HepG2 (cell line): ENCODE data around the gene CA4. TPM values are rescaled to one million over a fixed set of nuclear protein-coding genes. Genes with fewer than 3 reads are reported as not detected.

Experiments
- MXI1 ChIP-seq: IDR thresholded peaks from 3 replicates; pipeline ENCODE4 v1.6.1; 2012; ENCODE audit warnings: low read depth, low read length, inconsistent platforms, borderline replicate concordance
- MZF1 ChIP-seq: sonication (generic); formaldehyde crosslinking; IDR thresholded peaks from 2 replicates; pipeline ENCODE4 v1.8.1; 2023; ENCODE audit warnings: mild to moderate bottlenecking, missing genetic modification reagents, borderline replicate concordance
- NCOA2 ChIP-seq: sonication (generic); formaldehyde crosslinking; IDR thresholded peaks from 2 replicates; pipeline ENCODE4 v1.8.0; 2022; ENCODE audit warnings: inconsistent platforms
- SNRNP70 ChIP-seq: fragments of 200-400 bp; formaldehyde crosslinking; IDR thresholded peaks from 2 replicates; pipeline ENCODE4 v1.6.1; 2017; ENCODE audit warnings: mild to moderate bottlenecking, low read depth, low read length, moderate library complexity
- SOX13 ChIP-seq, 3 experiments: fragments of 450-650 bp in 1 of 3; sonication (generic) in 1 of 3; formaldehyde crosslinking in 1 of 3; IDR thresholded peaks in 2 of 3; conservative IDR thresholded peaks in 1 of 3; 2 replicates each; pipeline versions ENCODE4 v1.5.0 to v1.6.1; 2016 to 2020; ENCODE audit warnings: antibody characterized with exemption in 1 of 3, mild to moderate bottlenecking in 1 of 3, missing compliant biosample characterization in 1 of 3, missing genetic modification reagents in 1 of 3, moderate library complexity in 1 of 3
- TSC22D2 ChIP-seq: sonication (generic); formaldehyde crosslinking; IDR thresholded peaks from 2 replicates; pipeline ENCODE4 v1.5.1; 2020; ENCODE audit warnings: missing genetic modification reagents, mild to moderate bottlenecking, borderline replicate concordance
- ZNF124 ChIP-seq: sonication (generic); formaldehyde crosslinking; IDR thresholded peaks from 2 replicates; pipeline ENCODE4 v1.4.0; 2020; ENCODE audit warnings: missing genetic modification reagents
- ZNF550 ChIP-seq: sonication (generic); formaldehyde crosslinking; IDR thresholded peaks from 2 replicates; pipeline ENCODE4 v1.4.0; 2020; ENCODE audit warnings: mild to moderate bottlenecking, missing genetic modification reagents, borderline replicate concordance
- ZNF816 ChIP-seq: sonication (generic); formaldehyde crosslinking; IDR thresholded peaks from 2 replicates; pipeline ENCODE4 v1.8.0; 2022; ENCODE audit warnings: missing genetic modification reagents, mild to moderate bottlenecking, borderline replicate concordance
- polyA plus RNA-seq, 8 experiments: library from polyadenylated mRNA; depleted of rRNA in 3 of 8; stranded (reverse) in 7 of 8; unstranded in 1 of 8; fragments of >200 nt; fragmentation: Illumina TruSeq in 4 of 8; extraction: Trizol in 4 of 8; gene quantifications; 2 replicates each; pipeline versions ENCODE4 v1.2.1 to v1.2.3, GENCODE V29; 2011 to 2016; ENCODE audit warnings: low read depth in 4 of 8, missing spikeins in 1 of 8, mixed read lengths in 1 of 8; ENCODE audit not compliant: insufficient read depth in 1 of 8
- total RNA-seq, 5 experiments: library from RNA; depleted of rRNA; stranded (reverse); fragments of >200 nt; fragmentation: Illumina TruSeq; extraction: Trizol; gene quantifications; 2 replicates each; pipeline ENCODE4 v1.2.3, GENCODE V29; 2016; ENCODE audit warnings: low read depth in 1 of 5
- TF ChIP-seq, protein P1 (sequence below): sonication (generic); formaldehyde crosslinking; IDR thresholded peaks from 2 replicates; pipeline ENCODE4 v1.4.0; 2020; ENCODE audit warnings: mild to moderate bottlenecking, missing genetic modification reagents, borderline replicate concordance
- TF ChIP-seq, protein P2 (sequence below): sonication (generic); formaldehyde crosslinking; IDR thresholded peaks from 2 replicates; pipeline ENCODE4 v1.4.0; 2020; ENCODE audit warnings: missing genetic modification reagents

Gene CA4
- total and polyA plus RNA-seq, 2 of the 13 experiments (the other 11 are each of a cell fraction or from before 2014, with no cell fraction given) = not detected

DNA sequence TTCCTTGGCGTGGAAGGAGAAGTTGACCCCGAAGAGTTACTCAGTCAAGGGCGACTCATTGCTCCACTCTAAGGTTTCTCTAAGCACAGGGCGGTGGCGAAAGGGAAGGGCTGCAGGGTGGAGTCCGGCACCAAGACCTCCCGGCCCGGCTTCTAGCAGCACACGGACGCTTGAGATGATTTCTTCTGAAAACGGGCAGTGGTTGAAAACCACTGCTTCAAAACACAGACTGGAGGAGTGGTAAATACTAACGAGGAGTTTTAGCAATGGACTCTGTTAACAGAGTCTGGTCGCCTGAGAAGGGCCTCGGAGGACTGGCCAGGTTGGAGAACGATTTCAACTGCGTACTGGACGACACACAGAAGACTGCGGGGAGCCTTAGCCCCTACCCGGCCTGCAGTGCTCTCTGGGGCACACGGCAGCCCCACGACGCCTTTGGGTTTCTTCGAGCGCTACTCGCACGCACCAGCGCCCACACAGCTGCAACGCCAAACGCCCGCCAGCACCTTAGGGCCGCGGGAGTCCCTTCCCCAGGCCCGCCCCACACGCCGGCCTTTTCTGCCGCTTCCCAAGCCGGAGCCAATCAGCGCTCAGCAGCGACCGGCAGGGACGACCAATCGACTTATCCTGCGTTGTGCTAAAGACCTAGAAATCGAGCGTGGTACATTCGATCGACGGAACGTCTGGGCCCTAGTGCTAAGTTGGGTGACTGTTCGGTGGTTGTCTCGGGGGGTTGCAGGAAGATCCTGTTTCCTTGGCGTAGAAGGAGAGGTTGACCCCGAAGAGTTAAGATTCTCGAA lies 14.4 kb upstream of the CA4 start (continued):
- TF ChIP-seq, protein P1, sequence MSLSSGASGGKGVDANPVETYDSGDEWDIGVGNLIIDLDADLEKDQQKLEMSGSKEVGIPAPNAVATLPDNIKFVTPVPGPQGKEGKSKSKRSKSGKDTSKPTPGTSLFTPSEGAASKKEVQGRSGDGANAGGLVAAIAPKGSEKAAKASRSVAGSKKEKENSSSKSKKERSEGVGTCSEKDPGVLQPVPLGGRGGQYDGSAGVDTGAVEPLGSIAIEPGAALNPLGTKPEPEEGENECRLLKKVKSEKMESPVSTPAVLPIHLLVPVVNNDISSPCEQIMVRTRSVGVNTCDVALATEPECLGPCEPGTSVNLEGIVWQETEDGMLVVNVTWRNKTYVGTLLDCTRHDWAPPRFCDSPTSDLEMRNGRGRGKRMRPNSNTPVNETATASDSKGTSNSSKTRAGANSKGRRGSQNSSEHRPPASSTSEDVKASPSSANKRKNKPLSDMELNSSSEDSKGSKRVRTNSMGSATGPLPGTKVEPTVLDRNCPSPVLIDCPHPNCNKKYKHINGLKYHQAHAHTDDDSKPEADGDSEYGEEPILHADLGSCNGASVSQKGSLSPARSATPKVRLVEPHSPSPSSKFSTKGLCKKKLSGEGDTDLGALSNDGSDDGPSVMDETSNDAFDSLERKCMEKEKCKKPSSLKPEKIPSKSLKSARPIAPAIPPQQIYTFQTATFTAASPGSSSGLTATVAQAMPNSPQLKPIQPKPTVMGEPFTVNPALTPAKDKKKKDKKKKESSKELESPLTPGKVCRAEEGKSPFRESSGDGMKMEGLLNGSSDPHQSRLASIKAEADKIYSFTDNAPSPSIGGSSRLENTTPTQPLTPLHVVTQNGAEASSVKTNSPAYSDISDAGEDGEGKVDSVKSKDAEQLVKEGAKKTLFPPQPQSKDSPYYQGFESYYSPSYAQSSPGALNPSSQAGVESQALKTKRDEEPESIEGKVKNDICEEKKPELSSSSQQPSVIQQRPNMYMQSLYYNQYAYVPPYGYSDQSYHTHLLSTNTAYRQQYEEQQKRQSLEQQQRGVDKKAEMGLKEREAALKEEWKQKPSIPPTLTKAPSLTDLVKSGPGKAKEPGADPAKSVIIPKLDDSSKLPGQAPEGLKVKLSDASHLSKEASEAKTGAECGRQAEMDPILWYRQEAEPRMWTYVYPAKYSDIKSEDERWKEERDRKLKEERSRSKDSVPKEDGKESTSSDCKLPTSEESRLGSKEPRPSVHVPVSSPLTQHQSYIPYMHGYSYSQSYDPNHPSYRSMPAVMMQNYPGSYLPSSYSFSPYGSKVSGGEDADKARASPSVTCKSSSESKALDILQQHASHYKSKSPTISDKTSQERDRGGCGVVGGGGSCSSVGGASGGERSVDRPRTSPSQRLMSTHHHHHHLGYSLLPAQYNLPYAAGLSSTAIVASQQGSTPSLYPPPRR (CRISPR knock-in tag) = peak; percentile 58; the same call in 1 of the 2 replicates
- TF ChIP-seq ZNF124 = peak; percentile 84; the same call in 1 of the 2 replicates
- TF ChIP-seq ZNF550 = no peak
- no peak; the same call in 2 of the 3 replicates for TF ChIP-seq MXI1
- no peak for TF ChIP-seq ZNF816 (CRISPR knock-in tag)
- TF ChIP-seq SNRNP70 = no peak
- TF ChIP-seq, protein P2, sequence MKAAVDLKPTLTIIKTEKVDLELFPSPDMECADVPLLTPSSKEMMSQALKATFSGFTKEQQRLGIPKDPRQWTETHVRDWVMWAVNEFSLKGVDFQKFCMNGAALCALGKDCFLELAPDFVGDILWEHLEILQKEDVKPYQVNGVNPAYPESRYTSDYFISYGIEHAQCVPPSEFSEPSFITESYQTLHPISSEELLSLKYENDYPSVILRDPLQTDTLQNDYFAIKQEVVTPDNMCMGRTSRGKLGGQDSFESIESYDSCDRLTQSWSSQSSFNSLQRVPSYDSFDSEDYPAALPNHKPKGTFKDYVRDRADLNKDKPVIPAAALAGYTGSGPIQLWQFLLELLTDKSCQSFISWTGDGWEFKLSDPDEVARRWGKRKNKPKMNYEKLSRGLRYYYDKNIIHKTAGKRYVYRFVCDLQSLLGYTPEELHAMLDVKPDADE (CRISPR knock-in tag) = peak; percentile 71; the same call in 1 of the 2 replicates
- TF ChIP-seq MZF1 (CRISPR knock-in tag) = no peak; the same call in 1 of the 2 replicates
- no peak for TF ChIP-seq SOX13 (IDR thresholded peaks at IDR 0.05)
- TF ChIP-seq SOX13 (CRISPR knock-in tag; conservative IDR thresholded peaks at IDR 0.05 in 1 of 2, IDR thresholded peaks at IDR 0.05 in 1 of 2) = peak in 1 of 2 experiments; percentile 37; a peak in 1 of 4 replicates
- TF ChIP-seq TSC22D2 (CRISPR knock-in tag) = 0 out of 2 replicates have a peak, but pooled peaks have one; percentile 21
- TF ChIP-seq NCOA2 (CRISPR knock-in tag) = peak; percentile 50
